ENCODE measurements around the gene CZIB. TPM values are rescaled to one million over a fixed set of nuclear protein-coding genes. Genes with fewer than 3 reads are reported as not detected.

The CZIB gene
- 65.0 TPM for total RNA-seq (ENCODE audit: unreplicated experiment)
- long read RNA-seq, transcript C1orf123-201 (8 exons, 1,085 nt) = major isoform, 22 of 29 reads
- long read RNA-seq, partial matches to known transcripts = 1 of 29 reads
- long read RNA-seq, other reads (novel, unspliced or antisense) = 2 of 29 reads

DNA sequence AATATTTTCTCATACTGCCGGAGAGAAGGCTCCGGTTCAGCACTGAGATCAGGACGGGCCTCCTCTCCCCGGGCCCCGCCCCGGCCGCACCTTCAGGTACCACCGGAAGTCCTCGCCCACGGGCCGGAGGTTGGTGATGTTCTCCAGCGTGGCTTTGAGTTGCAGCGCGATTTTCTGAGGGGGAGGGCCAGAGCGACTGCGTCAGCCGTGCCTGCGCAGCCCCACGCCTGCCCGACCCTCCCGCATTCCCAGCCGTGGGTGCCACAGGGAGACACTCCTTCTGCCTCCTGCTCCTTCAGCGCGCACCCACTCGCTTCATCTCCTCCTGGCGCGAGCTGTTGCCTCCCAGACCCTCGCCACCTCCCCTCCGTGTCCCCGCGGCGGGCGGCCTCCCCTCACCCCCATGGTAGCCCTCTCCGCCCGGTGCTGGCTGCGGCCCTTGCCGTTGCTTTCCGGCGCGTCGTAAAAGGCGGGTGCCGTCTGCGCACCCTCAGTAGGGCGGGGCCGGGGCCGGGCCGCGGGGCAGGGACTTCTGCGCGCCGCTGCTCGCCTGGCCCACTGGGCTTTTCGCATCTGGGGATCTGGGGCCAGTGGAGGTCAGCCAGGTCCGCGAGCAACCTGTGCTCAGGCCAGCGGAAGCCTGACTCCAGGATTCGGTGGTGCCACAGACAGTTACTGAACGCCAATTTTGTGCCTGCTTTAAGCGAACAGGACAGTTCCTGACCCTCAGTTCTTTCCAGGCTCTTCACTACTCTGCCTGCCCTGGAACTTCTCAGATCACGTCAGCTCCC is at the start of gene CZIB:
Gene CZIB (minus strand): TSS at position 464 of the 791 bp plus-strand sequence. CDS start 59 bp downstream, at position 405.
- H3K4me3 Mint-ChIP-seq (ENCODE audit: unreplicated experiment) = peak within 1 kb of the TSS; percentile 95
- TF ChIP-seq CTCF (IDR thresholded peaks at IDR 0.05; ENCODE audit: unreplicated experiment) = no peak
- H3K36me3 Mint-ChIP-seq (ENCODE audit: low read depth, unreplicated experiment) = peaks cover 8% of the 10 kb centered on the region
- H3K27ac Mint-ChIP-seq (ENCODE audit: unreplicated experiment) = peak within 1 kb of the TSS; percentile 77
- H3K9me3 Mint-ChIP-seq (ENCODE audit: unreplicated experiment) = no peaks in the 10 kb centered on the region
- no peaks in the 10 kb centered on the region for H3K27me3 Mint-ChIP-seq (ENCODE audit: unreplicated experiment)
- DNase-seq (ENCODE audit: low spot score) = peak; percentile 95
- peaks cover 22% of the 10 kb centered on the region for H3K4me1 Mint-ChIP-seq (ENCODE audit: unreplicated experiment)

DNA sequence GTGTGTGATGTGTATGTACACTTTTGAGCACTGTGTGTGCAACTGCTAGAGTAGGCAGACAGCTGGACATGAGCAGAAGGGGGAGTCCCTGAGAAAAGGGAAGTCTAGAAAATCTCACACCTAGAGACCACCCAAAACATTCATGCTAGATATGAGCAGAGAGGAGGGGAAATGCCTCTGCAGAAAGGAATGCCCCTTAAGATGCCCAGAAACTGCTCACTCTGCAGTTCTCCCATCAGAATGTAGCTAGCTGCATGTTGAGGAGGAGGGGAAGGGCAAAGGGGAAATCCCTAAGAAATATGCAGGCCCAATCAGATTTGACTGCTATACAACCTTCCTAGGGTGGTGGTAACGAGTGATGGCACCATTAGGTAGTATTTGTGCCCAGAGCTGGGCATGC is 49.7 kb upstream of the CZIB start:
- H3K27ac Mint-ChIP-seq (ENCODE audit: unreplicated experiment) = no peak overlapping the region
- no peak for TF ChIP-seq CTCF (IDR thresholded peaks at IDR 0.05; ENCODE audit: unreplicated experiment)
- H3K27me3 Mint-ChIP-seq (ENCODE audit: unreplicated experiment) = peaks cover 6% of the 10 kb centered on the region
- H3K9me3 Mint-ChIP-seq (ENCODE audit: unreplicated experiment) = no peaks in the 10 kb centered on the region
- no peaks in the 10 kb centered on the region for H3K4me1 Mint-ChIP-seq (ENCODE audit: unreplicated experiment)
- H3K4me3 Mint-ChIP-seq (ENCODE audit: unreplicated experiment) = no peak overlapping the region
- H3K36me3 Mint-ChIP-seq (ENCODE audit: low read depth, unreplicated experiment) = peaks cover 17% of the 10 kb centered on the region
- DNase-seq (ENCODE audit: low spot score) = no peak

DNA sequence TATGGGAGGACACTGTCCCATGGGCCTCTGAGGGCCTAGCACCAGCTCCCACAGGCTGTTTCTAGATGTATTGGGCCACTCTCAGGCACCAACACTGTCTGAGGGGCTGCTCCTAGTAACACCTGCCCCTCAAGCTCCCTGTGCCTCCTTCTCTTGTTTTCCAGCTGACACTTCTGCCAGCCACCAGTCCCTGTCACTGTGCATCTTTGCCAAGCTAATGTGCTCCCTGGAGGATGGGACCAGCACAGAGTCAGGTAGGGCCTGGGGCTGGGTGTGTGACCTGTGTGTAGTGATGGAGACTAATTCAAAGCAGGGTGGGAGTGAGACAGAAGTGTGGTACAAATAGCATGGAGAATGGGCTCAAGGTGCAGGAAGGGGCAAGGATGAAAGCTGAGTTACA is 47.3 kb upstream of the CZIB start:
- Mint-ChIP-seq H3K36me3 (ENCODE audit: low read depth, unreplicated experiment) (peaks cover 25% of the 10 kb centered on the region), H3K4me1 (ENCODE audit: unreplicated experiment) (no peaks in the 10 kb centered on the region), H3K9me3 (ENCODE audit: unreplicated experiment) (no peaks in the 10 kb centered on the region), H3K4me3 (ENCODE audit: unreplicated experiment) (no peak overlapping the region), H3K27ac (ENCODE audit: unreplicated experiment) (no peak overlapping the region), H3K27me3 (ENCODE audit: unreplicated experiment) (peaks cover 9% of the 10 kb centered on the region)
- DNase-seq (ENCODE audit: low spot score) = no peak
- no peak for TF ChIP-seq CTCF (IDR thresholded peaks at IDR 0.05; ENCODE audit: unreplicated experiment)

GRCh38 chr1:53266038-53266437 is 45.6 kb upstream of the CZIB start:
- peaks cover 23% of the 10 kb centered on the region for H3K36me3 Mint-ChIP-seq (ENCODE audit: low read depth, unreplicated experiment)

More at GRCh38 chr1:53266038-53266437, 45.6 kb upstream of the CZIB start:
- TF ChIP-seq CTCF (IDR thresholded peaks at IDR 0.05; ENCODE audit: unreplicated experiment) = peak; percentile 31
- Mint-ChIP-seq H3K9me3 (ENCODE audit: unreplicated experiment) (no peaks in the 10 kb centered on the region), H3K27ac (ENCODE audit: unreplicated experiment) (no peak overlapping the region), H3K4me1 (ENCODE audit: unreplicated experiment) (peaks cover 8% of the 10 kb centered on the region), H3K4me3 (ENCODE audit: unreplicated experiment) (no peak overlapping the region), H3K27me3 (ENCODE audit: unreplicated experiment) (peaks cover 6% of the 10 kb centered on the region)
- DNase-seq (ENCODE audit: low spot score) = peak; percentile 20
